Liver (tissue), 9 donors: ENCODE results near the gene FLNB. TPM values are rescaled to one million over a fixed set of nuclear protein-coding genes. Genes with fewer than 3 reads are reported as not detected.
A peak's percentile ranks its signal among the peaks of the same experiment; 100 is the strongest.

Experiments
- DNase-seq: peaks from one replicate; pipeline ENCODE4 v3.0.0-alpha.2; 2017; ENCODE audit warnings: low spot score
- H3K27ac ChIP-seq, 2 donors: one replicate each; pipeline ENCODE4 v1.7.0; 2013; ENCODE audit warnings: inconsistent platforms in 2 of 2, low read length in 2 of 2, control low read depth in 1 of 2, low read depth in 1 of 2, mild to moderate bottlenecking in 1 of 2
- H3K27me3 ChIP-seq, 4 donors: one replicate each; pipeline versions ENCODE4 v1.6.1 to v1.7.0; 2013; ENCODE audit warnings: low read length in 3 of 4, inconsistent platforms in 1 of 4, mild to moderate bottlenecking in 1 of 4, moderate library complexity in 1 of 4; ENCODE audit not compliant: control insufficient read depth in 4 of 4, insufficient read depth in 4 of 4
- H3K36me3 ChIP-seq, 4 donors: one replicate each; pipeline versions ENCODE4 v1.6.1 to v1.7.0; 2013; ENCODE audit warnings: low read length in 3 of 4, mild to moderate bottlenecking in 3 of 4, low read depth in 1 of 4, moderate library complexity in 1 of 4; ENCODE audit not compliant: control insufficient read depth in 4 of 4, insufficient read depth in 3 of 4
- H3K4me1 ChIP-seq, 4 donors: one replicate each; pipeline versions ENCODE4 v1.6.1 to v1.7.0; 2013; ENCODE audit warnings: low read length in 3 of 4, mild to moderate bottlenecking in 3 of 4, moderate library complexity in 1 of 4; ENCODE audit not compliant: control insufficient read depth in 4 of 4, insufficient read depth in 4 of 4
- H3K4me3 ChIP-seq, 3 donors: one replicate each; pipeline versions ENCODE4 v1.6.1 to v1.7.0; 2013; ENCODE audit warnings: low read length in 3 of 3, control low read depth in 1 of 3, low read depth in 1 of 3, mild to moderate bottlenecking in 1 of 3
- H3K9ac ChIP-seq, 2 donors: one replicate each; pipeline ENCODE4 v1.7.0; 2013; ENCODE audit warnings: low read length in 2 of 2, mild to moderate bottlenecking in 2 of 2, moderate library complexity in 2 of 2, control low read depth in 1 of 2, low read depth in 1 of 2
- H3K9me3 ChIP-seq, 4 donors: one replicate each; pipeline versions ENCODE4 v1.6.1 to v1.7.0; 2013; ENCODE audit warnings: low read length in 3 of 4; ENCODE audit not compliant: control insufficient read depth in 4 of 4
- EGR1 ChIP-seq, 2 donors: IDR thresholded peaks; 2 replicates each; pipeline ENCODE4 v1.6.1; 2016 to 2018; ENCODE audit warnings: antibody characterized with exemption in 2 of 2, low read depth in 2 of 2
- FOXA1 ChIP-seq: IDR thresholded peaks from 2 replicates; pipeline ENCODE4 v1.6.1; 2016; ENCODE audit warnings: antibody characterized with exemption
- FOXA2 ChIP-seq: IDR thresholded peaks from 2 replicates; pipeline ENCODE4 v1.6.1; 2016; ENCODE audit warnings: antibody characterized with exemption
- GABPA ChIP-seq, 2 donors: IDR thresholded peaks in 1 of 2; conservative IDR thresholded peaks in 1 of 2; 2 replicates each; pipeline ENCODE4 v1.6.1; 2016; ENCODE audit warnings: antibody characterized with exemption in 2 of 2, mild to moderate bottlenecking in 1 of 2, moderate library complexity in 1 of 2
- HNF4G ChIP-seq: IDR thresholded peaks from 2 replicates; pipeline ENCODE4 v1.6.1; 2016; ENCODE audit warnings: antibody characterized with exemption
- JUND ChIP-seq, 2 donors: IDR thresholded peaks; 2 replicates each; pipeline ENCODE4 v1.6.1; 2016; ENCODE audit warnings: antibody characterized with exemption in 2 of 2
- NR2F2 ChIP-seq: IDR thresholded peaks from 2 replicates; pipeline ENCODE4 v1.6.1; 2016; ENCODE audit warnings: antibody characterized with exemption
- RAD21 ChIP-seq, 2 donors: IDR thresholded peaks; 2 replicates each; pipeline ENCODE4 v1.6.1; 2016; ENCODE audit warnings: antibody characterized with exemption in 2 of 2, mild to moderate bottlenecking in 2 of 2
- RXRA ChIP-seq, 2 donors: IDR thresholded peaks; 2 replicates each; pipeline ENCODE4 v1.6.1; 2017 to 2018; ENCODE audit warnings: antibody characterized with exemption in 2 of 2, mild to moderate bottlenecking in 1 of 2
- TAF1 ChIP-seq: conservative IDR thresholded peaks from 2 replicates; pipeline ENCODE4 v1.6.1; 2016; ENCODE audit warnings: antibody characterized with exemption, mild to moderate bottlenecking
- YY1 ChIP-seq: IDR thresholded peaks from 2 replicates; pipeline ENCODE4 v1.6.1; 2016; ENCODE audit warnings: antibody characterized with exemption, mild to moderate bottlenecking
- WGBS: extraction: QIAGEN DNeasy Blood & Tissue Kit; methylation state at CpG from one replicate; pipeline ENCODE4 v1.1.7; 2013; 5-methylcytosine and 5-hydroxymethylcytosine counted together
- polyA plus RNA-seq, 2 donors: library from polyadenylated mRNA; stranded (reverse) in 1 of 2; unstranded in 1 of 2; fragments of 200-250 nt in 1 of 2; fragments of >200 nt in 1 of 2; fragmentation: Nextera tagmentation in 1 of 2; extraction: Ambion mirVana in 1 of 2; gene quantifications; one replicate each; pipeline versions ENCODE4 v1.2.1 to v1.2.3, GENCODE V29; 2013 to 2015
- total RNA-seq, 2 donors: library from RNA; depleted of rRNA; stranded (reverse); fragments of >200 nt; gene quantifications; one replicate each; pipeline ENCODE4 v1.2.3, GENCODE V29; 2014
- TF ChIP-seq, protein P1 (sequence below): IDR thresholded peaks from 2 replicates; pipeline ENCODE4 v1.6.1; 2016; ENCODE audit warnings: antibody characterized with exemption
- TF ChIP-seq, protein P2 (sequence below): IDR thresholded peaks from 2 replicates; pipeline ENCODE4 v1.6.1; 2016; ENCODE audit warnings: antibody characterized with exemption
- TF ChIP-seq, protein P3 (sequence below): fragments of 150-350 bp; IDR thresholded peaks from 2 replicates; pipeline ENCODE4 v1.5.1; 2017; ENCODE audit warnings: improper control_type of control experiment, low read depth, low read length; ENCODE audit not compliant: missing input control
- TF ChIP-seq, protein P4 (sequence below): IDR thresholded peaks from 2 replicates; pipeline ENCODE4 v1.6.1; 2016; ENCODE audit warnings: antibody characterized with exemption, mild to moderate bottlenecking
- TF ChIP-seq, protein P5 (sequence below): IDR thresholded peaks from 2 replicates; pipeline ENCODE4 v1.6.1; 2016; ENCODE audit warnings: antibody characterized with exemption
- donor health status: healthy.
- donor health status: healthy.
- donor health status: healthy.
- donor health status: healthy.
- donor health status: healthy.

Gene FLNB
- total and polyA plus RNA-seq, 4 donors, result 22.9 to 124 (median 44.3) TPM

DNA sequence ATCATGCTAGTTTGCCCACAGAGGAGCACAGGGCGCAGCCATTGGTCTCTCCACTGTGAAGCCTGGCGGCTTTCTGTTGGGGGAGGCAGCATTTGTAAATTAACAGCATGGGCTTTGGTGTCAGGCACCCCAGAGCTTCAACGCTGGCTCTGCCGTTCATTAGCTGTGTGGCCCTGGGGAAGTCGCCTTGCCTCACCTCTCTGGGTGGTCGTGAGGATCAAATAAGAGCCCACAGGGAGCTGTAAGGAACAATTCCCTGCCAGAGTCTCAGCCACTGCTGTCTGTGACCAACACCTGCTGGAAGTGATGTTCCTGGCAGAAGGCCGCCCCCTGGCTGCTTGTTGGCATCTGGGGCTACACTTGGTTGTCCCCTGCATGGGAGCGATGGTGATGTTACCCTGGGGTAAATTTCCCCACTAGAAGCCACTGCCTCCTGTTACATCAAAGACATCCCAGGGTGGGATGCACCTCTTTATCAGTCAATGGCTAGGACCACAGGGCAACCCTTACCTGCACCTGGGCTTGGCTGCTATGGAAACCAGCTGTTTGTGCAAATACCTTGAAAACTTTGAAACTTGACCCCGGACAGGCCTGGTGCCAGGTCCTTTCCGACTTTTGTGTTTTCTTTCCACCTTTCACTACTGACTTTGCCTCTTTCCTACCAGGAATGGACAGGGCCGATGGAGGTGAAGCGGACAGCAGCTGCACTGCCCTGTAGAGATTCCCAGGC, 165.6 kb downstream of the FLNB start (continued):
- TF ChIP-seq YY1 (peak; percentile 65), JUND (IDR thresholded peaks at IDR 0.05) (peak in 1 of 2 donors; percentile 53), NR2F2 (no peak), RXRA (IDR thresholded peaks at IDR 0.05) (peak; percentile 34 to 84)
- TF ChIP-seq, protein P1, sequence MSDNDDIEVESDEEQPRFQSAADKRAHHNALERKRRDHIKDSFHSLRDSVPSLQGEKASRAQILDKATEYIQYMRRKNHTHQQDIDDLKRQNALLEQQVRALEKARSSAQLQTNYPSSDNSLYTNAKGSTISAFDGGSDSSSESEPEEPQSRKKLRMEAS, result peak; percentile 95

DNA sequence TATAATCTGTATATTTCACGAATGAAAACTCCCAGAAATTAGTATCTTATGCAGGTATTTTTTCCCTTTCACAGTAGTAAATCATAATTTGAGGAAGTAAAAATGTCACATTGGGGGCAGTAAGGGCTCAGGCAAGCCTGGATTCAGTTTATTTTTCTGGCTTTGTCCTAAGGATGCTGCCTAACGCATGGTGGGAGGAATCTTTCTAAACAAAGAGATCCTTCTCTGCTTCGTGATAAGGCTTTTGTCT, 166.9 kb downstream of the FLNB start:
- peaks cover 0 to 5% (median 3%) of the 10 kb centered on the region in 4 donors for H3K36me3 ChIP-seq
- no peak for DNase-seq
- peaks cover 25 to 67% (median 54%) of the 10 kb centered on the region in 4 donors for H3K4me1 ChIP-seq
- H3K4me3 ChIP-seq, result no peak overlapping the region
- WGBS, result 13% methylated on average over 3 of the region's 3 CpGs
- no peaks in the 10 kb centered on the region for H3K27me3 ChIP-seq
- peak overlapping the region in 1 of 2 donors; percentile 6 for H3K9ac ChIP-seq
- TF ChIP-seq FOXA1, result no peak
- TF ChIP-seq TAF1, result no peak
- TF ChIP-seq RAD21 (IDR thresholded peaks at IDR 0.05), result no peak
- no peak for TF ChIP-seq FOXA2
- TF ChIP-seq GABPA (IDR thresholded peaks at IDR 0.05 in 1 of 2, conservative IDR thresholded peaks at IDR 0.05 in 1 of 2), result no peak
- no peak for TF ChIP-seq NR2F2
- TF ChIP-seq HNF4G, result no peak
- TF ChIP-seq JUND (IDR thresholded peaks at IDR 0.05), result no peak
- TF ChIP-seq, protein P2, sequence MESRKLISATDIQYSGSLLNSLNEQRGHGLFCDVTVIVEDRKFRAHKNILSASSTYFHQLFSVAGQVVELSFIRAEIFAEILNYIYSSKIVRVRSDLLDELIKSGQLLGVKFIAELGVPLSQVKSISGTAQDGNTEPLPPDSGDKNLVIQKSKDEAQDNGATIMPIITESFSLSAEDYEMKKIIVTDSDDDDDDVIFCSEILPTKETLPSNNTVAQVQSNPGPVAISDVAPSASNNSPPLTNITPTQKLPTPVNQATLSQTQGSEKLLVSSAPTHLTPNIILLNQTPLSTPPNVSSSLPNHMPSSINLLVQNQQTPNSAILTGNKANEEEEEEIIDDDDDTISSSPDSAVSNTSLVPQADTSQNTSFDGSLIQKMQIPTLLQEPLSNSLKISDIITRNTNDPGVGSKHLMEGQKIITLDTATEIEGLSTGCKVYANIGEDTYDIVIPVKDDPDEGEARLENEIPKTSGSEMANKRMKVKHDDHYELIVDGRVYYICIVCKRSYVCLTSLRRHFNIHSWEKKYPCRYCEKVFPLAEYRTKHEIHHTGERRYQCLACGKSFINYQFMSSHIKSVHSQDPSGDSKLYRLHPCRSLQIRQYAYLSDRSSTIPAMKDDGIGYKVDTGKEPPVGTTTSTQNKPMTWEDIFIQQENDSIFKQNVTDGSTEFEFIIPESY, result no peak
- TF ChIP-seq, protein P1, result no peak
- TF ChIP-seq EGR1 (IDR thresholded peaks at IDR 0.05; ENCODE audit: low read depth in 2 of 2), result no peak
- no peak for TF ChIP-seq RXRA (IDR thresholded peaks at IDR 0.05)
- TF ChIP-seq, protein P3, sequence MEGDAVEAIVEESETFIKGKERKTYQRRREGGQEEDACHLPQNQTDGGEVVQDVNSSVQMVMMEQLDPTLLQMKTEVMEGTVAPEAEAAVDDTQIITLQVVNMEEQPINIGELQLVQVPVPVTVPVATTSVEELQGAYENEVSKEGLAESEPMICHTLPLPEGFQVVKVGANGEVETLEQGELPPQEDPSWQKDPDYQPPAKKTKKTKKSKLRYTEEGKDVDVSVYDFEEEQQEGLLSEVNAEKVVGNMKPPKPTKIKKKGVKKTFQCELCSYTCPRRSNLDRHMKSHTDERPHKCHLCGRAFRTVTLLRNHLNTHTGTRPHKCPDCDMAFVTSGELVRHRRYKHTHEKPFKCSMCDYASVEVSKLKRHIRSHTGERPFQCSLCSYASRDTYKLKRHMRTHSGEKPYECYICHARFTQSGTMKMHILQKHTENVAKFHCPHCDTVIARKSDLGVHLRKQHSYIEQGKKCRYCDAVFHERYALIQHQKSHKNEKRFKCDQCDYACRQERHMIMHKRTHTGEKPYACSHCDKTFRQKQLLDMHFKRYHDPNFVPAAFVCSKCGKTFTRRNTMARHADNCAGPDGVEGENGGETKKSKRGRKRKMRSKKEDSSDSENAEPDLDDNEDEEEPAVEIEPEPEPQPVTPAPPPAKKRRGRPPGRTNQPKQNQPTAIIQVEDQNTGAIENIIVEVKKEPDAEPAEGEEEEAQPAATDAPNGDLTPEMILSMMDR, result no peak
- TF ChIP-seq, protein P4, sequence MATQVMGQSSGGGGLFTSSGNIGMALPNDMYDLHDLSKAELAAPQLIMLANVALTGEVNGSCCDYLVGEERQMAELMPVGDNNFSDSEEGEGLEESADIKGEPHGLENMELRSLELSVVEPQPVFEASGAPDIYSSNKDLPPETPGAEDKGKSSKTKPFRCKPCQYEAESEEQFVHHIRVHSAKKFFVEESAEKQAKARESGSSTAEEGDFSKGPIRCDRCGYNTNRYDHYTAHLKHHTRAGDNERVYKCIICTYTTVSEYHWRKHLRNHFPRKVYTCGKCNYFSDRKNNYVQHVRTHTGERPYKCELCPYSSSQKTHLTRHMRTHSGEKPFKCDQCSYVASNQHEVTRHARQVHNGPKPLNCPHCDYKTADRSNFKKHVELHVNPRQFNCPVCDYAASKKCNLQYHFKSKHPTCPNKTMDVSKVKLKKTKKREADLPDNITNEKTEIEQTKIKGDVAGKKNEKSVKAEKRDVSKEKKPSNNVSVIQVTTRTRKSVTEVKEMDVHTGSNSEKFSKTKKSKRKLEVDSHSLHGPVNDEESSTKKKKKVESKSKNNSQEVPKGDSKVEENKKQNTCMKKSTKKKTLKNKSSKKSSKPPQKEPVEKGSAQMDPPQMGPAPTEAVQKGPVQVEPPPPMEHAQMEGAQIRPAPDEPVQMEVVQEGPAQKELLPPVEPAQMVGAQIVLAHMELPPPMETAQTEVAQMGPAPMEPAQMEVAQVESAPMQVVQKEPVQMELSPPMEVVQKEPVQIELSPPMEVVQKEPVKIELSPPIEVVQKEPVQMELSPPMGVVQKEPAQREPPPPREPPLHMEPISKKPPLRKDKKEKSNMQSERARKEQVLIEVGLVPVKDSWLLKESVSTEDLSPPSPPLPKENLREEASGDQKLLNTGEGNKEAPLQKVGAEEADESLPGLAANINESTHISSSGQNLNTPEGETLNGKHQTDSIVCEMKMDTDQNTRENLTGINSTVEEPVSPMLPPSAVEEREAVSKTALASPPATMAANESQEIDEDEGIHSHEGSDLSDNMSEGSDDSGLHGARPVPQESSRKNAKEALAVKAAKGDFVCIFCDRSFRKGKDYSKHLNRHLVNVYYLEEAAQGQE, result no peak
- TF ChIP-seq, protein P5, sequence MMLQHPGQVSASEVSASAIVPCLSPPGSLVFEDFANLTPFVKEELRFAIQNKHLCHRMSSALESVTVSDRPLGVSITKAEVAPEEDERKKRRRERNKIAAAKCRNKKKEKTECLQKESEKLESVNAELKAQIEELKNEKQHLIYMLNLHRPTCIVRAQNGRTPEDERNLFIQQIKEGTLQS, result no peak
- TF ChIP-seq YY1, result no peak
- no peaks in the 10 kb centered on the region for H3K9me3 ChIP-seq
- H3K27ac ChIP-seq, result peak overlapping the region; percentile 74 to 85
